A673 (cell line): ENCODE results near the gene C2orf92. TPM values are rescaled to one million over a fixed set of nuclear protein-coding genes. Genes with fewer than 3 reads are reported as not detected.

Experiments
- BruUV-seq: library from RNA; stranded (reverse); fragments of 400-500 nt; replicated peaks from 2 replicates; lab custom pipeline; 2021; lab: Mats Ljungman, UMichigan
- CTCF ChIA-PET: fragments of 300-600 bp; sonication (Branson Sonifier 250); formaldehyde crosslinking; loops from one replicate; lab custom pipeline; 2022; ENCODE audit warnings: antibody characterized with exemption; lab: Charles Lee
- POLR2A ChIA-PET: fragments of 300-600 bp; sonication (Branson Sonifier 250); formaldehyde crosslinking; loops from one replicate; lab custom pipeline; 2022; ENCODE audit warnings: antibody characterized with exemption; ENCODE audit not compliant: low non-redundant PET; lab: Charles Lee
- DNase-seq: peaks from one replicate; pipeline ENCODE4 v3.0.0-alpha.2; 2015; ENCODE audit warnings: low spot score
- H3K27ac ChIP-seq: fragments of 200-600 bp; sonication (generic); 2 replicates; pipeline ENCODE4 v1.5.1; 2016; ENCODE audit warnings: mixed run types, low read depth, mild to moderate bottlenecking, mixed read lengths, antibody characterized with exemption, low read length; ENCODE audit not compliant: poor library complexity, severe bottlenecking
- H3K27me3 ChIP-seq: fragments of 200-600 bp; sonication (generic); replicated peaks from 2 replicates; pipeline ENCODE4 v1.6.1; 2017; ENCODE audit warnings: mixed run types, low read depth, mild to moderate bottlenecking, mixed read lengths, antibody characterized with exemption, low read length; ENCODE audit not compliant: insufficient read depth, poor library complexity
- H3K36me3 ChIP-seq: fragments of 200-600 bp; sonication (generic); 2 replicates; pipeline ENCODE4 v1.6.1; 2016; ENCODE audit warnings: mixed run types, mild to moderate bottlenecking, mixed read lengths, antibody characterized with exemption, low read length; ENCODE audit not compliant: insufficient read depth, poor library complexity, severe bottlenecking
- H3K4me1 ChIP-seq: fragments of 200-600 bp; sonication (generic); 2 replicates; pipeline ENCODE4 v1.6.1; 2017; ENCODE audit warnings: mixed run types, mild to moderate bottlenecking, mixed read lengths, antibody characterized with exemption, low read length; ENCODE audit not compliant: insufficient read depth, poor library complexity, severe bottlenecking
- H3K4me3 ChIP-seq: fragments of 200-600 bp; sonication (generic); 2 replicates; pipeline ENCODE4 v1.5.1; 2016; ENCODE audit warnings: low read depth, mixed run types, mild to moderate bottlenecking, mixed read lengths, low read length; ENCODE audit not compliant: poor library complexity, severe bottlenecking
- H3K9me3 ChIP-seq: fragments of 200-600 bp; sonication (generic); 2 replicates; pipeline ENCODE4 v1.6.1; 2016; ENCODE audit warnings: mixed run types, low read depth, mild to moderate bottlenecking, mixed read lengths, antibody characterized with exemption, low read length; ENCODE audit not compliant: poor library complexity, severe bottlenecking
- CTCF ChIP-seq: fragments of 300-800, 200-600 bp; sonication (generic); conservative IDR thresholded peaks from 2 replicates; pipeline ENCODE4 v1.5.1; 2017; ENCODE audit warnings: low read depth, mild to moderate bottlenecking, antibody characterized with exemption, low read length, moderate library complexity, mixed read lengths
- EZH2 ChIP-seq: fragments of 200-600 bp; sonication (generic); IDR thresholded peaks from 2 replicates; pipeline ENCODE4 v1.6.1; 2017; ENCODE audit warnings: borderline replicate concordance, low read depth, mild to moderate bottlenecking, mixed read lengths, antibody characterized with exemption, low read length; ENCODE audit not compliant: poor library complexity, severe bottlenecking
- intact Hi-C: fragments of 100-400 bp; cut with micrococcal nuclease; formaldehyde crosslinking; loops from one replicate; pipeline ENCODE4 v1.10.0; 2022; ENCODE audit not compliant: unreplicated experiment
- total RNA-seq: library from RNA; stranded (reverse); gene quantifications from 2 replicates; pipeline ENCODE4 v1.2.3, GENCODE V29; 2021

Gene C2orf92
- total RNA-seq, 1 experiment from 2014 or later = 3.7 TPM

GRCh38 chr2:97644023-97644717 lies 25.3 kb upstream of the C2orf92 start:
- intact Hi-C loops = no loop called here
- no TSS peak for BruUV-seq

GRCh38 chr2:97645112-97645694 lies 24.3 kb upstream of the C2orf92 start:
- no peak for DNase-seq
- Histone ChIP-seq H3K4me3 (peak overlapping the region; percentile 100), H3K27me3 (no peaks in the 10 kb centered on the region), H3K4me1 (peaks cover 14% of the 10 kb centered on the region), H3K9me3 (no peaks in the 10 kb centered on the region), H3K27ac (peak overlapping the region; percentile 93), H3K36me3 (peaks cover 26% of the 10 kb centered on the region)
- TF ChIP-seq EZH2 (no peak), CTCF (no peak)
- CTCF ChIA-PET = interaction anchor here (1.0 to 1.2 kb wide), 2 partner anchors 19 to 52 kb away, joined by 3 to 6 read pairs; partner anchors contain the start of gene ACTR1B
- POLR2A ChIA-PET = interaction anchor here (1.3 kb wide), 1 partner anchor 19 kb away, joined by 7 read pairs; the partner anchor contains the start of gene ACTR1B
- intact Hi-C loops = no loop called here
- TSS peak; percentile 94 for BruUV-seq

More at GRCh38 chr2:97644023-97644717, 25.3 kb upstream of the C2orf92 start:
- POLR2A ChIA-PET = no interaction called here
- no peaks in the 10 kb centered on the region for H3K27me3 ChIP-seq
- CTCF ChIA-PET = no interaction called here
- H3K4me1 ChIP-seq = peaks cover 14% of the 10 kb centered on the region
- TF ChIP-seq CTCF (no peak), EZH2 (no peak)
- H3K9me3 ChIP-seq = no peaks in the 10 kb centered on the region
- no peak for DNase-seq
- H3K36me3 ChIP-seq = peaks cover 23% of the 10 kb centered on the region
- no peak overlapping the region for H3K27ac ChIP-seq
- no peak overlapping the region for H3K4me3 ChIP-seq

- TF ChIP-seq EZH2 (no peak), CTCF (no peak)
- intact Hi-C loops = no loop called here
- Histone ChIP-seq H3K27ac (peak within 1 kb of the TSS; percentile 93), H3K4me3 (peak within 1 kb of the TSS; percentile 100), H3K4me1 (peaks cover 14% of the 10 kb centered on the region), H3K9me3 (no peaks in the 10 kb centered on the region), H3K36me3 (peaks cover 26% of the 10 kb centered on the region), H3K27me3 (no peaks in the 10 kb centered on the region)
- peak; percentile 99 for DNase-seq
- BruUV-seq = no TSS peak
- CTCF ChIA-PET = interaction anchor here (0.5 to 1.2 kb wide), 4 partner anchors 18 to 820 kb away, joined by 3 to 6 read pairs (median 4); partner anchors contain the start of gene ACTR1B
- POLR2A ChIA-PET = interaction anchor here (1.3 kb wide), 1 partner anchor 18 kb away, joined by 7 read pairs; the partner anchor contains the start of gene ACTR1B
Measured at GRCh38 chr2:97645695-97646629, 23.6 kb upstream of the C2orf92 start, which contains the start of gene COX5B. COX5B (plus strand) TSS chr2:97646062; CDS start chr2:97646087, 25 bp downstream.
